Epithelial cell of esophagus (primary cell): ENCODE data around the gene GK2.

Source experiments
- DNase-seq: peaks from one replicate; pipeline ENCODE4 v3.0.0; 2010; ENCODE audit warnings: low read depth
- H3K4me3 ChIP-seq: 2 replicates; pipeline ENCODE4 v1.5.1; 2011; ENCODE audit warnings: mild to moderate bottlenecking, low read length, control low read depth
- TF ChIP-seq, protein P1 (sequence below): IDR thresholded peaks from 2 replicates; pipeline ENCODE4 v1.5.1; 2011; ENCODE audit warnings: low read depth, mild to moderate bottlenecking, low read length, control low read depth, inconsistent platforms; ENCODE audit not compliant: insufficient read depth; ENCODE audit errors: missing control alignments

The GK2 gene

DNA sequence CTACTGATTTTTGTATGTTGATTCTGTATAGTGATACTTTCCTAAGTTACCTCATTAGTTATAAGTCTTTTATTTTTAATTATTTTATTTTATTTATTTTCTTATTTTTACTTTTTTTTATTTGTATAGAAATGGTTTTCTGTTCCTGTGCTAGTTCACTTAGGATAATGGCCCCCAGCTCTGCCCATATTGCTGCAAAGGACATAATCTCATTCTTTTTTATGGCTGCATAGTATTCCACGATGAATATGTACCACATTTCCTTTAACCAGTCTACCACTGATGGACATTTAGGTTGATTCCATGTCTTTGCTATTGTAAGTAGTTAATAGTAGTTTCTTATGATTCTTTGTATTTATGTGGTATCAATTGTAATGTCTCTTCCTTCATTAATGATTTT lies 31.5 kb upstream of the GK2 start:
- TF ChIP-seq, protein P1, sequence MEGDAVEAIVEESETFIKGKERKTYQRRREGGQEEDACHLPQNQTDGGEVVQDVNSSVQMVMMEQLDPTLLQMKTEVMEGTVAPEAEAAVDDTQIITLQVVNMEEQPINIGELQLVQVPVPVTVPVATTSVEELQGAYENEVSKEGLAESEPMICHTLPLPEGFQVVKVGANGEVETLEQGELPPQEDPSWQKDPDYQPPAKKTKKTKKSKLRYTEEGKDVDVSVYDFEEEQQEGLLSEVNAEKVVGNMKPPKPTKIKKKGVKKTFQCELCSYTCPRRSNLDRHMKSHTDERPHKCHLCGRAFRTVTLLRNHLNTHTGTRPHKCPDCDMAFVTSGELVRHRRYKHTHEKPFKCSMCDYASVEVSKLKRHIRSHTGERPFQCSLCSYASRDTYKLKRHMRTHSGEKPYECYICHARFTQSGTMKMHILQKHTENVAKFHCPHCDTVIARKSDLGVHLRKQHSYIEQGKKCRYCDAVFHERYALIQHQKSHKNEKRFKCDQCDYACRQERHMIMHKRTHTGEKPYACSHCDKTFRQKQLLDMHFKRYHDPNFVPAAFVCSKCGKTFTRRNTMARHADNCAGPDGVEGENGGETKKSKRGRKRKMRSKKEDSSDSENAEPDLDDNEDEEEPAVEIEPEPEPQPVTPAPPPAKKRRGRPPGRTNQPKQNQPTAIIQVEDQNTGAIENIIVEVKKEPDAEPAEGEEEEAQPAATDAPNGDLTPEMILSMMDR = no peak
- no peak overlapping the region for H3K4me3 ChIP-seq
- no peak for DNase-seq

DNA sequence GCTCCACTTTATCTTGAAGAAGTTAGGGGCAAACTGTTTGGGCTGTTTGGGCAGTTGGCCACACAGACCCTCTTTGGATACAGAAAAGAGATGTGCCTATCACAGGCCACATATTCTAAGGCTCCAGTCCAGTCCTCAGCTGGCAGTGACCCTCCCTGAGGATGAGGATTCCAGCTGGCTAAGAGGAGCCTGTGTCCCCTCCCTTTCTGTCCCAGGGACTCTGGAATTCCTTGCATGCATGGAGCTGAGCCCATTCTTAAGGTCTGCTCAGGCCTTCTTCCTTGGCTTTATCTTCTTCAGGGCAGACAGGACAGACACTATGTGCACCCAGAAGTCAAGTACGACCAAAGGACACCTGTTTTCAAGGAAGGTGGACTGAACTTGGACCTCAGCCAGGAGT lies 23.8 kb upstream of the GK2 start:
- H3K4me3 ChIP-seq = no peak overlapping the region
- TF ChIP-seq, protein P1 = no peak
- DNase-seq = no peak

DNA sequence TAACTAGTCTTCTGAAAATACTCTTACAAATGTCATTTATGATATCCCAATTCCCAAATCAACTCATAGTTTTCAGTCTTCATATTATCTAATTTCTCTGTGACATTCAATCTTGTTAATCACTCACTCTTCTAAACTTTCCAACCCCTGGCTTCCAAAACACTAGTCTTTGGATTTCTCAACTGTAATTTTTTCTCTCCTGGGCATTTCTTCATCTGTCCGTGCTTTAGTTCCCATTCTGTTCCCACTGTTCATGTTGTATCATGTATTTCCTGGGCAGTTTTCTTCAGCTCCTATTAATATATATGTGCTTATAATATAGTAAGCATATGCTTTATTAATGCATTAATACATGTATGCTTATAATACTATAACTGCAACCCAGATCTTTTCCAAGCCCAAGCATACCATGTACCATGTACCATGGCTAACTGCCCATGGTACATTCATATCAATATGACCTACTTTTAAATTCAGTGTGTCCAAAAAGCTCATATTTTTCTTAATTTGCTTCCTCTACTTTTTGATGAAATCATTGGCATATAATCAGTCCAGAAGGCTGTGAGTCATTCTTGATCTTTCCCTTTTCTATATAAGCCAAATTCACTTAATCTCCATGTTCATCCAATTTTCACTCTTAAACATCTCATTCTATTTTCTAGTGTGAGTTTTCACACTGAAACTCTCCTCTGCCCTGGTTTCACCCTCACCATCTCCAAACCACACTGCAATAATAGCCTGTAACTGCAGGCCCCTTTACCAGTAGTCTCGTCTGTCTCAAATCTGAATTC lies 21.3 kb upstream of the GK2 start:
- DNase-seq = no peak
- no peak overlapping the region for H3K4me3 ChIP-seq
- TF ChIP-seq, protein P1 = no peak

DNA sequence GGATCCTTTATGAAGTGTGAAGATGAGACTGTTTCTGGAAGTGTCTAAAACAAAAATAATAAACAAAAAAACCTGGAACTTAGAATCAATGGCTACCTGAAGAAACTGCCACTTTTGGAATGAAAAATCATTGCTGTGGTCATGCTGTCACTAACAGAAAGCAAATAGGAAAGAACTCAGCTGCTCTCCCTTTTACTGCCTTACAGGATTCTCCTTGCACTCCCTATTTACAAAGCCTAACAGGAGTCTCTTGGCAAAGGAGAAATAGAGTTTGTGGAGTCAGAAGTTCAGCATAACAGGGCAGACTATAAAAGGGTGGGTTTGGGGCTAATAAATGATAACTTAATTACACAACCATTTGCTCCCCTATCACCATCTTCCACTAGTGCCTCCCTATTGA lies 19.0 kb upstream of the GK2 start:
- TF ChIP-seq, protein P1 = no peak
- H3K4me3 ChIP-seq = no peak overlapping the region
- DNase-seq = no peak

DNA sequence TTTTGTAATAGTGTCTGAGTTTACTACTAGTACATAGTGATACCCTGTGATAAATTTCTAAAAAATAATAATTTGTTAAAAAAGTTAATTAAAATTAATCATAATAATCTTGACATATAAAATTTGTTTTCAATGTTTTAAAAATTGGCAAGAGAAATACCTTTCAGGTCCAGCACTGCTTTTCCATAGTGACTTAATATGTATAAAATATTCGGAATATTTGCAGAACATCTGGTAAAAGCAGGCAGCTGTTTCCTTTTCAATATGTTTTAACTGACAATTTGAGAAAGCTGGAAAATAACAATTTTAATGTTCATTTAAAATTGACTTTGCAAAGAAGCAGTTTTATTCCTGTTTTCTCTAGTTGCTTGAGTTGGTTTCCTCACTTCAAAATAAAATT lies 17.6 kb upstream of the GK2 start:
- no peak for DNase-seq
- TF ChIP-seq, protein P1 = no peak

DNA sequence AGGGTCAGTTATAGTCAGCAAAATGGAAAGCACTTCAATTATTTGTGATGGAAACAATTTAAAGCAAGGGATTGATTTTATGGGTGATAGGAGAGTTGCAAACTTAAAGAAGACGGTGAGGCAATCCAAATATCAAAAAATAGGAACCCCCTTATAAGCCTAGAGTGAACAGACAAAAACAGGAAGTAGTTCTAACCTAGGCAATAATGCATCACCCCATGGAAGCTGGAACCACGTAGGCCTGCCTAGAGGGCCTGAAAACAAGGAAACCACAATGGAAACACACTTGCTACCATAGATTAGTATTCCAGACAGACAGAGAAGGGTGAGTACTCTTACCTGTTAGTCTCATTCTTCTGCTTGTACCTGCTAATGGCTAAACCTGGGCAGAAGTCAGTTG lies 13.5 kb upstream of the GK2 start:
- H3K4me3 ChIP-seq = no peak overlapping the region
- TF ChIP-seq, protein P1 = no peak
- no peak for DNase-seq

More for the DNA sequence above, 17.6 kb upstream of the GK2 start:
- H3K4me3 ChIP-seq = no peak overlapping the region

DNA sequence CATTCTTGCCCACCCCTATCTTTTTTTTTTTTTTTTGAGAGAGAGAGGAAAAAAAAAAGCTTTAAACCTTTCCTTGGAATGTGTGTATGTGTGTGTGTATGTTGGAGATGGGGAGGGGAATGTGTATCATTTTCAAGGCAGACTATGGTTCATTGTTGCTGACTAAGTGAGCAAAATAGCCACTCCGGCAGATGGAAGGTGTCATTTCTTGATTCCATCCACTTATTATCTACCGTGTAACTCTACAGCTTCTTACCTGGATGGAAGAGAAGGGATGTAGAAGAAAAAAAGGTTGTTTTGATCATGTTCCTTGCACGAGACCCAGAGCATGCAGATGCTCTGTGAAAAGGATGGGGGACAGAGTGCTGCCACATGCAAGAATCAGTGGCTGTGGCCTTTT lies 5.9 kb upstream of the GK2 start:
- no peak for DNase-seq
- TF ChIP-seq, protein P1 = no peak
- H3K4me3 ChIP-seq = no peak overlapping the region
